Calu3 (cell line): ENCODE data around the gene CDC26. TPM values are rescaled to one million over a fixed set of nuclear protein-coding genes. Genes with fewer than 3 reads are reported as not detected.

ENCODE experiments used
- BruUV-seq: library from RNA; stranded (reverse); fragments of 400-500 nt; replicated peaks from 2 replicates; lab custom pipeline; 2021; lab: Mats Ljungman, UMichigan
- CTCF ChIA-PET: fragments of 300-600 bp; sonication (Branson Sonifier 250); formaldehyde crosslinking; loops from one replicate; lab custom pipeline; 2022; ENCODE audit warnings: antibody characterized with exemption; lab: Charles Lee
- DNase-seq: peaks from one replicate; pipeline ENCODE4 v3.0.0; 2022
- H3K27ac Mint-ChIP-seq: one replicate; pipeline ENCODE4 v1.8.0; 2022; ENCODE audit warnings: mixed read lengths; ENCODE audit not compliant: unreplicated experiment
- H3K27me3 Mint-ChIP-seq: one replicate; pipeline ENCODE4 v1.8.0; 2022; ENCODE audit warnings: mixed read lengths; ENCODE audit not compliant: unreplicated experiment
- H3K36me3 Mint-ChIP-seq: one replicate; pipeline ENCODE4 v1.8.0; 2022; ENCODE audit warnings: mild to moderate bottlenecking, moderate library complexity, mixed read lengths; ENCODE audit not compliant: insufficient read depth, unreplicated experiment
- H3K4me1 Mint-ChIP-seq: one replicate; pipeline ENCODE4 v1.8.0; 2022; ENCODE audit warnings: mild to moderate bottlenecking, low read depth, mixed read lengths; ENCODE audit not compliant: unreplicated experiment
- H3K4me3 Mint-ChIP-seq: one replicate; pipeline ENCODE4 v1.8.0; 2022; ENCODE audit warnings: mild to moderate bottlenecking, low read depth, moderate library complexity, mixed read lengths; ENCODE audit not compliant: unreplicated experiment
- H3K9me3 Mint-ChIP-seq: one replicate; pipeline ENCODE4 v1.8.0; 2022; ENCODE audit warnings: low read depth, mixed read lengths; ENCODE audit not compliant: unreplicated experiment
- CTCF ChIP-seq: fragments of 200-600 bp; IDR thresholded peaks from one replicate; pipeline ENCODE4 v1.8.0; 2022; ENCODE audit warnings: antibody characterized with exemption; ENCODE audit not compliant: unreplicated experiment
- intact Hi-C: fragments of 100-400 bp; cut with micrococcal nuclease; formaldehyde crosslinking; loops from one replicate; pipeline ENCODE4 v1.10.0; 2022; ENCODE audit not compliant: unreplicated experiment
- total RNA-seq: library from RNA; stranded (reverse); gene quantifications from 2 replicates; pipeline ENCODE4 v1.2.3, GENCODE V29; 2022

The CDC26 gene
- total RNA-seq, 1 experiment from 2014 or later, result 20.5 TPM

- Mint-ChIP-seq H3K27ac (no peak overlapping the region), H3K4me1 (no peaks in the 10 kb centered on the region), H3K9me3 (no peaks in the 10 kb centered on the region), H3K36me3 (peaks cover 33% of the 10 kb centered on the region), H3K27me3 (no peaks in the 10 kb centered on the region), H3K4me3 (no peak overlapping the region)
- intact Hi-C loops, result loop anchor here (10.0 kb wide), 1 partner anchor 306 kb away; no protein-coding TSS in a partner anchor
- CTCF ChIA-PET, result no interaction called here
- DNase-seq, result no peak
- BruUV-seq, result no TSS peak
- no peak for TF ChIP-seq CTCF
Observed at GRCh38 chr9:113278840-113279239, 3.5 kb upstream of the CDC26 start.

- CTCF ChIA-PET, result interaction anchor here (0.6 to 1.8 kb wide), 6 partner anchors 20 to 1224 kb away, joined by 3 to 11 read pairs (median 4); no protein-coding TSS in a partner anchor
- Mint-ChIP-seq H3K27me3 (no peaks in the 10 kb centered on the region), H3K4me3 (no peak overlapping the region), H3K4me1 (no peaks in the 10 kb centered on the region), H3K36me3 (peaks cover 6% of the 10 kb centered on the region), H3K27ac (no peak overlapping the region), H3K9me3 (no peaks in the 10 kb centered on the region)
- no peak for TF ChIP-seq CTCF
- peak; percentile 26 for DNase-seq
- intact Hi-C loops, result loop anchor here (1.0 to 10.0 kb wide), 3 partner anchors 133 to 384 kb away; no protein-coding TSS in a partner anchor
- BruUV-seq, result TSS peak; percentile 44
Observed at GRCh38 chr9:113274474-113275156, 757 bp downstream of the CDC26 start.

- no TSS peak for BruUV-seq
- Mint-ChIP-seq H3K4me1 (no peaks in the 10 kb centered on the region), H3K9me3 (no peaks in the 10 kb centered on the region), H3K27ac (no peak overlapping the region), H3K27me3 (no peaks in the 10 kb centered on the region), H3K36me3 (no peaks in the 10 kb centered on the region), H3K4me3 (no peak overlapping the region)
- CTCF ChIA-PET, result no interaction called here
- no peak for TF ChIP-seq CTCF
- no peak for DNase-seq
- intact Hi-C loops, result loop anchor here (10.0 kb wide), 2 partner anchors 65 to 315 kb away; no protein-coding TSS in a partner anchor
Observed at GRCh38 chr9:113269871-113270270, 5.5 kb downstream of the CDC26 start.

- H3K4me1 Mint-ChIP-seq, result no peaks in the 10 kb centered on the region
- DNase-seq, result no peak
- H3K4me3 Mint-ChIP-seq, result no peak overlapping the region
- no peaks in the 10 kb centered on the region for H3K27me3 Mint-ChIP-seq
- H3K27ac Mint-ChIP-seq, result no peak overlapping the region
- intact Hi-C loops, result loop anchor here (10.0 kb wide), 1 partner anchor 65 kb away; no protein-coding TSS in a partner anchor
- BruUV-seq, result no TSS peak
- H3K9me3 Mint-ChIP-seq, result no peaks in the 10 kb centered on the region
- CTCF ChIA-PET, result no interaction called here
- no peak for TF ChIP-seq CTCF
- H3K36me3 Mint-ChIP-seq, result no peaks in the 10 kb centered on the region
Observed at GRCh38 chr9:113269355-113269754, 6.0 kb downstream of the CDC26 start.
